Right ventricle myocardium inferior (tissue), 1 donor: ENCODE results near the gene CBLC. TPM values are rescaled to one million over a fixed set of nuclear protein-coding genes. Genes with fewer than 3 reads are reported as not detected.
"Not testable (repeated sequence)": the region's sequence is repeated elsewhere in the genome, so short reads cannot be mapped to it uniquely, and the experiment has no call there.

Experiments
- ATAC-seq: fragments of 200-7000 bp; cut with Tn5 transposase; one replicate; pipeline ENCODE4 v1.9.1; 2020; ENCODE audit warnings: mild to moderate bottlenecking, moderate library complexity
- DNase-seq: peaks from one replicate; pipeline ENCODE4 v3.0.0; 2021; ENCODE audit errors: missing footprints
- intact Hi-C: fragments of 100-400 bp; cut with DNase I; formaldehyde crosslinking; loops from one replicate; pipeline ENCODE4 v1.11.0; 2022
- total RNA-seq: library from RNA; stranded (reverse); fragmentation: NEBNext Ultra II Directional; extraction: Animal tissue kit (Norgen Biotek cat#: 25700); gene quantifications from one replicate; pipeline ENCODE4 v1.2.1, GENCODE V29; 2021
- donor health status: DM: no; HTN: yes; CAD: no; lungs with severe emphysema.

Gene CBLC
- total RNA-seq, 1 donor from 2014 or later, result not detected

GRCh38 chr19:44810234-44811121, 32.8 kb downstream of the CBLC start:
- intact Hi-C loops, result no loop called here
- no peak for ATAC-seq
- DNase-seq, result no peak

GRCh38 chr19:44811122-44811419, 33.4 kb downstream of the CBLC start:
- intact Hi-C loops, result no loop called here
- no peak for ATAC-seq
- no peak for DNase-seq

- no peak for ATAC-seq
Measured at GRCh38 chr19:44812142-44812718, 34.5 kb downstream of the CBLC start.

GRCh38 chr19:44813070-44813840, 35.6 kb downstream of the CBLC start:
- no peak for DNase-seq
- ATAC-seq, result no peak
- intact Hi-C loops, result no loop called here

More at GRCh38 chr19:44812142-44812718, 34.5 kb downstream of the CBLC start:
- no peak for DNase-seq
- intact Hi-C loops, result no loop called here

- intact Hi-C loops, result no loop called here
- DNase-seq (no peak), ATAC-seq (no peak)
Measured at GRCh38 chr19:44813841-44814470, 36.3 kb downstream of the CBLC start.

GRCh38 chr19:44814517-44814916, 36.8 kb downstream of the CBLC start:
- intact Hi-C loops, result no loop called here
- ATAC-seq (no peak), DNase-seq (no peak)

- DNase-seq (no peak), ATAC-seq (no peak)
- intact Hi-C loops, result no loop called here
Measured at GRCh38 chr19:44816301-44816700, 38.6 kb downstream of the CBLC start.

GRCh38 chr19:44817725-44818465, 40.2 kb downstream of the CBLC start:
- DNase-seq (no peak), ATAC-seq (no peak)
- intact Hi-C loops, result no loop called here

- ATAC-seq (no peak), DNase-seq (no peak)
- intact Hi-C loops, result no loop called here
Measured at GRCh38 chr19:44818466-44819031, 40.9 kb downstream of the CBLC start.

GRCh38 chr19:44819246-44819832, 41.6 kb downstream of the CBLC start:
- ATAC-seq (no peak), DNase-seq (no peak)
- intact Hi-C loops, result no loop called here

- DNase-seq, result peak; percentile 80
- peak; percentile 71 for ATAC-seq
- intact Hi-C loops, result no loop called here
Measured at GRCh38 chr19:44820648-44821609, 43.2 kb downstream of the CBLC start.

GRCh38 chr19:44822177-44822576, 44.5 kb downstream of the CBLC start:
- no peak for DNase-seq
- intact Hi-C loops, result loop anchor here (2.0 kb wide), 1 partner anchor 13 kb away; the partner anchor contains the start of gene BCAM
- ATAC-seq, result no peak

- intact Hi-C loops, result loop anchor here (2.0 kb wide), 1 partner anchor 14 kb away; the partner anchor contains the start of gene BCAM
- DNase-seq (no peak), ATAC-seq (no peak)
Measured at GRCh38 chr19:44822670-44823372, 45.1 kb downstream of the CBLC start.

GRCh38 chr19:44823373-44823698, 45.6 kb downstream of the CBLC start:
- ATAC-seq, result no peak
- no peak for DNase-seq
- intact Hi-C loops, result loop anchor here (2.0 kb wide), 1 partner anchor 15 kb away; the partner anchor contains the start of gene BCAM

GRCh38 chr19:44824761-44825160, 47.1 kb downstream of the CBLC start:
- no peak for ATAC-seq
- DNase-seq, result no peak
- intact Hi-C loops, result no loop called here

- intact Hi-C loops, DNase-seq, ATAC-seq: not testable (repeated sequence)
Measured at GRCh38 chr19:44832875-44833274, 55.2 kb downstream of the CBLC start.
